NCI-H2227 (cell line): Measurements from ENCODE around the gene PPP2R2D.
A peak's percentile ranks its signal among the peaks of the same experiment; 100 is the strongest.
"Not testable (repeated sequence)": the region's sequence is repeated elsewhere in the genome, so short reads cannot be mapped to it uniquely, and the experiment has no call there.

Source experiments
- DNase-seq: peaks from one replicate; lab custom pipeline; 2025; ENCODE audit not compliant: unreplicated experiment; lab: John Stamatoyannopoulos, UW

Gene PPP2R2D

GRCh38 chr10:131974034-131974817 is 73.4 kb downstream of the PPP2R2D start:
- DNase-seq = no peak

DNA sequence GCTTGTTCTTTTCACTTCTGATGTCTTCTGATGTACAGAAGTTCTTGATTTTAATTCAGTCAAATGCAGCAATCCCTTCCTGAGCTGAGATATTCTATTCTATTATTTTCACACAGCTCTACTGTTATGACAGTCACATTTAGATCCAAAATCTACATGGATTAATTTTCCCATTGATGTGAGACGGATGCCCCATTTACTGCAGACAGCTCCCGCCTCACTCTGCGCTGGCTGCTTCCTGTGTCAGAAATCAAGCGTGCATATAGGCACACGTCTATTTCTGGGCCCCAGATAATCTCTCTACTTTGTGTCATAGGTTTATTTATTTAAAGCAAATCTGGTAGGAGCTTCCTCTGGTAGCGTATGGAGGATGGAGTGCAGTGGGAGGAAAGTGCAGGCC is 74.2 kb downstream of the PPP2R2D start:
- peak; percentile 41 for DNase-seq

- DNase-seq = no peak
These were observed 75.0 kb downstream of the PPP2R2D start for GRCh38 chr10:131975796-131976195.

- DNase-seq = no peak
These were observed 76.7 kb downstream of the PPP2R2D start for GRCh38 chr10:131977323-131978096.

DNA sequence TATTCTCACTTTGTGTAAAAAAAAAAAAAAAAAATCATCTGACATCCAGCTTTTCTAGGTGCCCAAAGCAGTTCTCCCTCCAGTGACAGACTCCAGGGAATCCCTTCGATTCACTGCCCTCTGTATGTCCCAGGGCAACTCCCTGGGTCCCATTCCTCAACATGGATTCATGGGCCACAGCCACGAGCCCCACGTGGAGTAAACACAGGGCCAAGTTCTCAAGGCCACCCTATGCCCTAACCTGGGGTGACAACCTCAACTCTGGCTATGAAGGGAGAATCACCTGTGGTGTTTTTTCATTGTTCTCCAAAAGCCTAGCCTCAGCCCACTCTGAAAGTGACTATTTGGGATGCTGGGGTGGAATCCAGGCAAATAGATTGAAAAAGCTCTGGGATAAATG is 77.6 kb downstream of the PPP2R2D start:
- no peak for DNase-seq

DNA sequence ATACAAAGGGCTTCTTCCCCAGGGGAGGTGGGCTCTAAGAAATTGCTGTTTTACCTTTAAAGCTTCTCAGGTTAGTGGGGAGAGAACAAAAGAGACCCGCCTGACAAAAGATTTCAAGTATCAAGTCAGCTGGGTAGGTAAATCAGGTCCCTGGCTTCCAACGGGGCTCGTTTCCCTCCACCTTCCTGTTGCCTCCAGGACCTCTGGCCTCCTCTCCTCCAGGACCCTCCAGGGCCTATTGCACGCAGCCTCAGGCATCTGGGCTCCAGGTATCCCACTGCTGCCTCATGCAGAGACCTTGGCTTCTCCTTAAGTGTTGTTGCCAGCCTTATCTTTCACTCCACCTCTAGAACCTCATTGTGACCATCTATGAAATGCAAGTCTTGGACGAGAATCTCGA is 78.0 kb downstream of the PPP2R2D start:
- DNase-seq = no peak

DNA sequence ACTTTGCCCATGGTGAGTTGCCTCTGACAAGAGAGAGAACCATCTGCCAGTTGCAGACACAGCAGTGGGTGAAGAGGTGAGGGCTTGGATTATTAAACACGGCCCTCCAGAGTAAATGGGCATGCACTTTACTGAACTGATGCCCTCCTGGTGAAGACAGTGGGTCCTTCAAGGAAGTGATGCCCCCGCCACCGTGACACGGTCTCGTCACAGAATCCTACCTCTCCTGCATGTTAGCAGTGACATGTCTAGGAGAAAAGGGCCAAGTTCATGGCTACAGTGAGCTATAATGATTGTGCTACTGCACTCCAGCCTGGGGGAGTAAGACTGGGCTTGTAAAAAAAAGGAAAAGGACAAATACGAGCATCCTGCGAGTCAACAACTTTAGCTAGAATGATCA is 78.5 kb downstream of the PPP2R2D start:
- DNase-seq = no peak

- no peak for DNase-seq
These were observed 79.0 kb downstream of the PPP2R2D start for GRCh38 chr10:131979821-131980270.

GRCh38 chr10:131980321-131980720 is 79.5 kb downstream of the PPP2R2D start:
- no peak for DNase-seq

DNA sequence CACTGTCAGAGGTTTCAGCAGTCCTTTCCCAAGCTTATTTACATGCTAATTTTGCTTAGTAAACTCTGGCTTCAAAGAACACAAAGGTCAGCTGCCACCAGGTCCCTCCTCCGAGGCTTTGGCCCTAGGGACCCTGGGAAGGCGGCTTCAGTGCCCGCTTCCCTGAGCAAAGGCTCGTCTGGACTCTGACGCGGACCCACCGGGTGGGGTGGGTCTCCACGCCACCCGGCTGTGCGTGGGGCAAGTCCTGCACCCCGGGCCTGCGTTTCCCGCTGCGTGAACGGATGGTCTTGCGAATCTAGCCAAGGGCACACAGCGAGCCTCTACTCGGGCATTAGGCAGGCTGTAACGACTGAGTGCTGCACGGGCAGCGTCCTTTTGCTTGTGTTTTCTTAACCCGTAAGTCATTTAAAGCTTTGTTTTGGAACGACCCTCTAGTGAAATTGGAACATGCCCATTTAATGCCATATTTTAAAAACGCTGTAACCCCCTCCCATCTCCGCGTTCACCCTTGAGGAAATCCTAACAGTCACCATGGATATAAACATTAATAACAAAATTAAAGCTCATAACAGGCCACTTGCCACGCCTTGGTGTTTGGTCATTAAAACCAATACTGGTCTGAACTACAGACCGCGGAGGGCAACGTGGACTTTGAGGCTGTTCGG is 80.1 kb downstream of the PPP2R2D start:
- DNase-seq = no peak

GRCh38 chr10:131981429-131982184 is 80.8 kb downstream of the PPP2R2D start, which contains the start of gene BNIP3:
Gene BNIP3 (minus strand): TSS chr10:131981923. CDS start chr10:131981806, 117 bp downstream.
- DNase-seq = peak; percentile 95

DNA sequence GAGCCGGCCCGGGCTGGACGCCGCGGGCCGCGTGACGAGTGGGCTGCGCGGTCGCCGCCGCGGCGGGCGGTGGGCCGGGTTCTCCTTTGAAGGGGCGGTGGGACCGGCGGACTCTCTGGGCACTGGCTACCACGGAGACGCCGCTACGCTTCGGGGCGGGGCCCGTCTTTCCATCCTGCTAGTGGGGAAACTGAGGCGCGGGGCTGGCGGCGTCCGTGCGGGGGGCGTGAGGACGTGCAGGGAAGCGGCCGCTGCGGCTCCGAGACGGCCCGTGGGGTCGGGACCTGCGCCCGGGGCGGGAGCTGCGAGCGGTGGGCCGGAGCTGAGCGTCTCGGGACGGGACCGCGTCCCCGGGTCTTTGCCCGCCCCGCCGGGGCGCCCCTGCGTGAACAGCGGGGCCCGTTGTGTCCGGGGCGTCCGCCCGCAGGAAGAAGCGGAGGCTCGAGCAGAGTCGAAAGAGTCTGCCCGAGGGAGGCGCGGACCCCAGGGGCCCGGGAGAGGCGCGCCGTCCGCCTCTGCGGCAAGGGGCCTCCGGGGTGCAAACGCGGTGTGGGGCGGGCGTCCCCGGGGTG is 81.5 kb downstream of the PPP2R2D start:
- peak; percentile 35 for DNase-seq

DNA sequence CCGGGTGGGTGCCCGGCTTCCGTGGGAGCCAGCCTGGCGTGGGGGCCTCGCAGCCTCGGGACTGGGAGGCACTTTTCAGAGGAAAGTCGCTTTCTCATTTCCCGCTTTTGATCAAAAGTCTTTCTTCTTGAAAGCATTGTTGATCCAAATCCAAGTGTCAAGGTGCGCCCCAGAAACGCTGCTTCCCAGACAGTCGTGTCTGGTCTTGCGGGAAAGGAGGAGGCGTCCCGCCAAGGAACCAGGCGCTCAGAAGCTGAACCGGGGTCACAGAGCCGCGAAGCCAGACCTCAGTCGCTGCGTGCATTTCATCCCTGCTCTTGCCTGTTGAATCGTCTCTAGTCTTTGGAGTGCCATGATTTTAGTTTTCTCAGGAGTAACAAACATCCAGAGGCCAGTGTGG is 82.0 kb downstream of the PPP2R2D start:
- DNase-seq = no peak

DNA sequence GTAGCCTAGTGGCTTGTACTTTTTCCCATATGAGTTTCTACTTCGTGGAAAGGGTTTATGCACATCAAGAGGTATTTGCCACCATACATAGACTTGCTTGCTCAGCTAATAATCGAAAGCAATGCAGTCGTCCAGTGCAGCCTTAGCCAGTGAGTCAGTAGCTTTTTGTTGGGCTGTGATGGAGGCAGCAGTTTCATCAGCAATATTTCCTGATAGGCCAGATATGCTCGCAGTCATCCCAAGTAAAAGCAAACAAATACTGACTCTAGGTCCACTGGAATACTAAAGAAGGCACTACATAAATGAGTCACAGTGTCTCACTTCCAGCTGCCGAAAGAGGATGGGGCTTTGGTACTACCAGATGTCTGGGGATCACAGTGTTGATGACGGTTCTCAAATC is 83.0 kb downstream of the PPP2R2D start:
- no peak for DNase-seq

- not testable (repeated sequence) for DNase-seq
These were observed 86.0 kb downstream of the PPP2R2D start for GRCh38 chr10:131986851-131987250.

DNA sequence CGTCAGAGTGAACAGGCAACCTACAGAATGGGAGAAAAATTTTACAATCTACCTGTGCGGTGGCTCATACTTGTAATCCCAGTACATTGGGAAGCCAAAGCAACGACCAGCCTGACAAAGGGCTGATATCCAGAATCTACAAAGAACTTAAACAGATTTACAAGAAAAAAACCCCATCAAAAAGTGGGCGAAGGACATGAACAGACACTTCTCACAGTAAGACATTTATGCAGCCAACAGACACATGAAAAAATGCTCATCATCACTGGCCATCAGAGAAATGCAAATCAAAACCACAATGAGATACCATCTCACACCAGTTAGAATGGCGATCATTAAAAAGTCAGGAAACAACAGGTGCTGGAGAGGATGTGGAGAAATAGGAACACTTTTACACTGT is 86.5 kb downstream of the PPP2R2D start:
- not testable (repeated sequence) for DNase-seq

- DNase-seq = not testable (repeated sequence)
These were observed 87.0 kb downstream of the PPP2R2D start for GRCh38 chr10:131987786-131988185.

DNA sequence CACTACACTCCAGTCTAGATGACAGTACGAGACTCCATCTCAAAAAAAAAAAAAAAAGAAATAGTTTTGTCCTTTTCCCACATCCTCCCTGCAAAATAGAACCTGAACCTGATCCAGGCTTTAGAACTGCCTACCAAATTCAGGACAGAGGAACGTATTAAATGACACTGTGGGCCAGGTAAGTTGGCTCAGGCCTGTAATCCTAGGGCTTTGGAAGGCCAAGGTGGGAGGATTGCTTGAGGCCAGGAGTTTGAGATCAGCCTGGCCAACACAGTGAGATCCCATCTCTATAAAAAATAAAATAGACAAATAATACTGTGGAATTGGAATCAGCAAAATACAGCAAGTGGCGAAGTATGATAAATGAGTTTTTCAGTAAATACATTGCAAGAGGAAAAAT is 90.9 kb downstream of the PPP2R2D start:
- DNase-seq = no peak

DNA sequence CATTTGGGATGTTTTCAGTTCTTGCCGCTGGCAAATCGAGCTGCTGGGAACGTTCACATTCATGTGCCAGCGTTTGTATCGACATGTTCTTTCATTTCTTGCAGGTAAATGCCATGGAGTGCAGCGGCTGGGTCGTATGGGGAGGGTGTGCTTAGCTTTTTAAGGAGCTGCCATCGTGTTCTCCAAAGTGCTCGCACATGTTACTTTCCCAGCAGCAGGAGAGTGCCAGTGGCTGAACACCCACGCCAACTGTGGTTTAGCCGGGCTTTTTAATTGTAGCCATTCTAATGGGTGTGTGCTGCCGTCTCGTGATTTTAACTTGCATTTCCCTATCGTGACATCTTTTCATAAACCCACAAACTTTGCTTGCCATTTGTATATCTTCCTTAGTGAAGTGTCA is 92.5 kb downstream of the PPP2R2D start:
- DNase-seq = no peak

GRCh38 chr10:131994435-131994834 is 93.6 kb downstream of the PPP2R2D start:
- DNase-seq = no peak
